Astrocyte (in vitro differentiated cells and primary cell): ENCODE data around the gene PPM1H. TPM values are rescaled to one million over a fixed set of nuclear protein-coding genes. Genes with fewer than 3 reads are reported as not detected.

Source experiments
- DNase-seq: peaks from one replicate; pipeline ENCODE4 v3.0.0-alpha.2; 2010; ENCODE audit warnings: low read depth
- FAIRE-seq: peaks from 2 replicates; lab custom pipeline; 2011; peaks lifted over from hg19 to GRCh38; lab: Jason Lieb, UNC
- H2AFZ ChIP-seq: 2 replicates; pipeline ENCODE4 v1.6.0; 2012; ENCODE audit warnings: low read depth, low read length, inconsistent platforms
- H3K27ac ChIP-seq: 2 replicates; pipeline ENCODE4 v1.5.1; 2011; ENCODE audit warnings: low read depth, low read length, inconsistent platforms
- H3K27me3 ChIP-seq: 2 replicates; pipeline ENCODE4 v1.6.0; 2011; ENCODE audit warnings: low read length, inconsistent platforms; ENCODE audit not compliant: insufficient read depth
- H3K36me3 ChIP-seq: 2 replicates; pipeline ENCODE4 v1.5.1; 2011; ENCODE audit warnings: low read length, inconsistent platforms; ENCODE audit not compliant: insufficient read depth
- H3K4me1 ChIP-seq: 2 replicates; pipeline ENCODE4 v1.5.1; 2011; ENCODE audit warnings: low read length, inconsistent platforms; ENCODE audit not compliant: insufficient read depth
- H3K4me2 ChIP-seq: 2 replicates; pipeline ENCODE4 v1.6.0; 2012; ENCODE audit warnings: low read length, inconsistent platforms
- H3K4me3 ChIP-seq: 2 replicates; pipeline ENCODE4 v1.5.1; 2011; ENCODE audit warnings: low read depth, mild to moderate bottlenecking, low read length, inconsistent platforms; ENCODE audit not compliant: insufficient read depth
- H3K79me2 ChIP-seq: 2 replicates; pipeline ENCODE4 v1.6.0; 2012; ENCODE audit warnings: mild to moderate bottlenecking, low read length, inconsistent platforms; ENCODE audit not compliant: insufficient read depth
- H3K9ac ChIP-seq: 2 replicates; pipeline ENCODE4 v1.6.0; 2012; ENCODE audit warnings: mild to moderate bottlenecking, low read length, inconsistent platforms
- H3K9me3 ChIP-seq: 2 replicates; pipeline ENCODE4 v1.5.1; 2012; ENCODE audit warnings: low read depth, mild to moderate bottlenecking, low read length, inconsistent platforms; ENCODE audit not compliant: insufficient read depth
- H4K20me1 ChIP-seq: 2 replicates; pipeline ENCODE4 v1.6.0; 2012; ENCODE audit warnings: low read length, inconsistent platforms; ENCODE audit not compliant: insufficient read depth
- H3K27ac Mint-ChIP-seq: one replicate; pipeline ENCODE4 v1.8.0; 2021; ENCODE audit warnings: mild to moderate bottlenecking, mixed read lengths; ENCODE audit not compliant: unreplicated experiment
- H3K27me3 Mint-ChIP-seq: one replicate; pipeline ENCODE4 v1.8.0; 2021; ENCODE audit warnings: low read depth, mixed read lengths; ENCODE audit not compliant: unreplicated experiment
- H3K36me3 Mint-ChIP-seq: one replicate; pipeline ENCODE4 v1.8.0; 2021; ENCODE audit warnings: low read depth, mixed read lengths; ENCODE audit not compliant: unreplicated experiment
- H3K4me1 Mint-ChIP-seq: one replicate; pipeline ENCODE4 v1.8.0; 2021; ENCODE audit warnings: low read depth, mixed read lengths; ENCODE audit not compliant: unreplicated experiment
- H3K4me3 Mint-ChIP-seq: one replicate; pipeline ENCODE4 v1.8.0; 2021; ENCODE audit warnings: mild to moderate bottlenecking, moderate library complexity, mixed read lengths; ENCODE audit not compliant: unreplicated experiment
- H3K9me3 Mint-ChIP-seq: one replicate; pipeline ENCODE4 v1.8.0; 2021; ENCODE audit warnings: mild to moderate bottlenecking, mixed read lengths; ENCODE audit not compliant: unreplicated experiment
- EZH2 ChIP-seq: IDR thresholded peaks from 2 replicates; pipeline ENCODE4 v1.6.1; 2012; ENCODE audit warnings: mild to moderate bottlenecking, low read length, inconsistent platforms; ENCODE audit not compliant: insufficient read depth
- total RNA-seq: library from RNA; stranded (reverse); gene quantifications from 2 replicates; pipeline ENCODE4 v1.2.1, GENCODE V29; 2021
- TF ChIP-seq, protein P1 (sequence below): IDR thresholded peaks from 2 replicates; pipeline ENCODE4 v1.5.1; 2011; ENCODE audit warnings: low read depth, mild to moderate bottlenecking, inconsistent platforms, low read length, moderate library complexity; ENCODE audit not compliant: insufficient read depth

Gene PPM1H
- total RNA-seq, 1 donor from 2014 or later, result 7.8 TPM

DNA sequence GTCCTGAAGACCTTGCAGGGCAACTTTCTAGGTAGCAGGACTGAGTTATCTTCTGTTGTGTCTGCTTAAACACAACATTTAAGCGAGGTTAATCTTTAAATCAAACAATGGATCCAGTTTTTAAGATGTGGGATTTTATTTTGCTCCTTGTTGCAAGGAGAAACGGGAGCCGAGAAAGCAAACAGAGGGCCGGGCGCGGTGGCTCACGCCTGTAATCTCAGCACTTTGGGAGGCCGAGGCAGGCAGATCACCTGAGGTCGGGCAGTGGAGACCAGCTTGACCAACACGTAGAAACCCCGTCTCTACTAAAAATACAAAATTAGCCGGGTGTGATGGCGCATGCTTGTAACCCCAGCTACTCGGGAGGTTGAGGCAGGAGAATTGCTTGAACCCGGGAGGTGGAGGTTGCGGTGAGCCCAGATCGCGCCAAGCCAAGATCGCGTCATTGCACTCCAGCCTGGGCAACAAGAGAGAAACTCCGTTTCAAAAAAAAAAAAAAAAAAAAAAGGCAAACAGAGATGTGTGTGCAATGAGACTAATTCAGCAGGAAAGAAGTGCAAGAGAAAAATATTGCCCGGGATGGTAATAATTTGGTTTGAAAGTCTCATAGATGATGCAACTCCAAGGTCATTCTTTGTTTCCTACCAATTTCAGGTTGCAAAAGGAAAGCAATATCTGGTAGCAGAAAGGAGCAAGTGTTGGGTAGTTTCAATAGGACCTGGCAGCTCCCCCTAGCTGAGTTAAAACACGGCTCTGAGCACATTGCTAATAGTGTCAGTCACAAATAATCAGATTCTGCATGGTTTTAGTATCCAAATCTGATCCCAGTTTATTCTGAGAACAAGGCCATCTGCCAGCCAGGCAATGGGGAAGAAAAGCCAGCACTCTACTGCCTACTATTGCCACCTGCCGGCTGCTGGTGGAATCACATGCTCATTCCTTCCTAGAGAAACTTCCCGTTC is 141.4 kb downstream of the PPM1H start:
- H3K9me3 Mint-ChIP-seq, result no peaks in the 10 kb centered on the region
- no peak overlapping the region for H3K4me3 Mint-ChIP-seq
- H3K4me1 Mint-ChIP-seq, result peaks cover 2% of the 10 kb centered on the region
- Histone ChIP-seq H3K36me3 (no peaks in the 10 kb centered on the region), H3K79me2 (no peaks in the 10 kb centered on the region), H3K4me3 (no peak overlapping the region), H3K9me3 (no peaks in the 10 kb centered on the region), H3K27ac (no peak overlapping the region), H3K4me2 (peak overlapping the region; percentile 52), H4K20me1 (no peaks in the 10 kb centered on the region), H3K9ac (no peak overlapping the region), H3K27me3 (no peaks in the 10 kb centered on the region), H3K4me1 (peaks cover 15% of the 10 kb centered on the region), H2AFZ (no peak overlapping the region)
- TF ChIP-seq, protein P1, sequence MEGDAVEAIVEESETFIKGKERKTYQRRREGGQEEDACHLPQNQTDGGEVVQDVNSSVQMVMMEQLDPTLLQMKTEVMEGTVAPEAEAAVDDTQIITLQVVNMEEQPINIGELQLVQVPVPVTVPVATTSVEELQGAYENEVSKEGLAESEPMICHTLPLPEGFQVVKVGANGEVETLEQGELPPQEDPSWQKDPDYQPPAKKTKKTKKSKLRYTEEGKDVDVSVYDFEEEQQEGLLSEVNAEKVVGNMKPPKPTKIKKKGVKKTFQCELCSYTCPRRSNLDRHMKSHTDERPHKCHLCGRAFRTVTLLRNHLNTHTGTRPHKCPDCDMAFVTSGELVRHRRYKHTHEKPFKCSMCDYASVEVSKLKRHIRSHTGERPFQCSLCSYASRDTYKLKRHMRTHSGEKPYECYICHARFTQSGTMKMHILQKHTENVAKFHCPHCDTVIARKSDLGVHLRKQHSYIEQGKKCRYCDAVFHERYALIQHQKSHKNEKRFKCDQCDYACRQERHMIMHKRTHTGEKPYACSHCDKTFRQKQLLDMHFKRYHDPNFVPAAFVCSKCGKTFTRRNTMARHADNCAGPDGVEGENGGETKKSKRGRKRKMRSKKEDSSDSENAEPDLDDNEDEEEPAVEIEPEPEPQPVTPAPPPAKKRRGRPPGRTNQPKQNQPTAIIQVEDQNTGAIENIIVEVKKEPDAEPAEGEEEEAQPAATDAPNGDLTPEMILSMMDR, result peak; percentile 99
- TF ChIP-seq EZH2, result no peak
- peak; percentile 80 for FAIRE-seq
- DNase-seq, result peak; percentile 81
- H3K27me3 Mint-ChIP-seq, result no peaks in the 10 kb centered on the region
- peaks cover 1% of the 10 kb centered on the region for H3K36me3 Mint-ChIP-seq
- H3K27ac Mint-ChIP-seq, result peak overlapping the region; percentile 42

GRCh38 chr12:62792236-62792870 is 142.6 kb downstream of the PPM1H start:
- Mint-ChIP-seq H3K27me3 (no peaks in the 10 kb centered on the region), H3K36me3 (peaks cover 1% of the 10 kb centered on the region), H3K4me3 (no peak overlapping the region), H3K27ac (no peak overlapping the region), H3K9me3 (no peaks in the 10 kb centered on the region), H3K4me1 (peaks cover 2% of the 10 kb centered on the region)
- Histone ChIP-seq H3K79me2 (no peaks in the 10 kb centered on the region), H3K9ac (no peak overlapping the region), H3K27ac (no peak overlapping the region), H3K4me1 (peaks cover 15% of the 10 kb centered on the region), H4K20me1 (no peaks in the 10 kb centered on the region), H3K27me3 (no peaks in the 10 kb centered on the region), H3K4me3 (no peak overlapping the region), H3K9me3 (no peaks in the 10 kb centered on the region), H3K4me2 (peak overlapping the region; percentile 25), H3K36me3 (no peaks in the 10 kb centered on the region), H2AFZ (no peak overlapping the region)
- no peak for FAIRE-seq
- TF ChIP-seq, protein P1, result no peak
- TF ChIP-seq EZH2, result no peak
- DNase-seq, result no peak
